Tibial artery (tissue), 4 donors: ENCODE results near the gene DLG2.

Source experiments
- DNase-seq, 2 donors: peaks; one replicate each; pipeline ENCODE4 v3.0.0-alpha.2; 2019
- H3K27ac ChIP-seq, 2 donors: fragments of 200-600 bp; sonication (generic) in 1 of 2; 1 replicate in 1 of 2; 2 replicates in 1 of 2; pipeline ENCODE4 v1.5.1; 2018 to 2019; ENCODE audit warnings: mild to moderate bottlenecking in 1 of 2
- H3K27me3 ChIP-seq, 2 donors: fragments of 200-600 bp; sonication (generic) in 1 of 2; one replicate each; pipeline versions ENCODE4 v1.5.1 to v1.6.0; 2016 to 2019
- H3K36me3 ChIP-seq, 3 donors: fragments of 200-600 bp; sonication (generic) in 2 of 3; one replicate each; pipeline ENCODE4 v1.5.1; 2016 to 2019; ENCODE audit warnings: mild to moderate bottlenecking in 2 of 3
- H3K4me1 ChIP-seq, 4 donors: fragments of 200-600 bp; sonication (generic) in 2 of 4; 1 replicate in 3 of 4; 2 replicates in 1 of 4; pipeline ENCODE4 v1.5.1; 2016 to 2019
- H3K4me3 ChIP-seq, 2 donors: fragments of 200-600 bp; sonication (generic) in 1 of 2; 1 replicate in 1 of 2; 2 replicates in 1 of 2; pipeline ENCODE4 v1.5.1; 2018 to 2019; ENCODE audit warnings: mild to moderate bottlenecking in 2 of 2
- H3K9me3 ChIP-seq, 3 donors: fragments of 200-600 bp; sonication (generic) in 1 of 3; one replicate each; pipeline ENCODE4 v1.5.1; 2016 to 2019
- CTCF ChIP-seq, 2 experiments: fragments of 200-600 bp in 1 of 2; fragments of 450-650 bp in 1 of 2; IDR thresholded peaks; one replicate each; pipeline ENCODE4 v1.5.1; 2017 to 2019; ENCODE audit warnings: antibody characterized with exemption in 2 of 2, mild to moderate bottlenecking in 1 of 2, moderate library complexity in 1 of 2
- intact Hi-C: fragments of 100-400 bp; cut with DNase I; formaldehyde crosslinking; loops from one replicate; pipeline ENCODE4 v1.15.0; 2023; ENCODE audit warnings: low total_unique reads

Gene DLG2

GRCh38 chr11:84381666-84382065, 1245.5 kb downstream of the DLG2 start:
- intact Hi-C loops: no loop called here
- H3K9me3 ChIP-seq: no peaks in the 10 kb centered on the region
- DNase-seq: no peak

GRCh38 chr11:84372381-84372950, 1254.7 kb downstream of the DLG2 start:
- Histone ChIP-seq H3K27ac (no peak overlapping the region), H3K4me3 (no peak overlapping the region), H3K9me3 (no peaks in the 10 kb centered on the region), H3K36me3 (no peaks in the 10 kb centered on the region), H3K27me3 (no peaks in the 10 kb centered on the region), H3K4me1 (no peaks in the 10 kb centered on the region)
- no peak for DNase-seq
- intact Hi-C loops: no loop called here
- no peak for TF ChIP-seq CTCF (IDR thresholded peaks at IDR 0.05)

More at GRCh38 chr11:84381666-84382065, 1245.5 kb downstream of the DLG2 start:
- Histone ChIP-seq H3K27ac (no peak overlapping the region), H3K4me3 (no peak overlapping the region), H3K36me3 (no peaks in the 10 kb centered on the region), H3K4me1 (no peaks in the 10 kb centered on the region), H3K27me3 (no peaks in the 10 kb centered on the region)
- TF ChIP-seq CTCF (IDR thresholded peaks at IDR 0.05): no peak

- TF ChIP-seq CTCF (IDR thresholded peaks at IDR 0.05): no peak
- H3K9me3 ChIP-seq: no peaks in the 10 kb centered on the region
- no peak overlapping the region for H3K4me3 ChIP-seq
- H3K36me3 ChIP-seq: no peaks in the 10 kb centered on the region
- no peaks in the 10 kb centered on the region for H3K27me3 ChIP-seq
- intact Hi-C loops: no loop called here
- H3K27ac ChIP-seq: no peak overlapping the region
- no peak for DNase-seq
- no peaks in the 10 kb centered on the region for H3K4me1 ChIP-seq
Observed at GRCh38 chr11:84358034-84358433, 1269.1 kb downstream of the DLG2 start.

GRCh38 chr11:84355911-84356310, 1271.2 kb downstream of the DLG2 start:
- DNase-seq: no peak
- no peaks in the 10 kb centered on the region for H3K9me3 ChIP-seq
- no peaks in the 10 kb centered on the region for H3K36me3 ChIP-seq
- no peak for TF ChIP-seq CTCF (IDR thresholded peaks at IDR 0.05)
- intact Hi-C loops: no loop called here
- H3K27me3 ChIP-seq: no peaks in the 10 kb centered on the region
- no peaks in the 10 kb centered on the region for H3K4me1 ChIP-seq
- no peak overlapping the region for H3K4me3 ChIP-seq
- no peak overlapping the region for H3K27ac ChIP-seq

GRCh38 chr11:84345597-84345996, 1281.5 kb downstream of the DLG2 start:
- H3K4me1 ChIP-seq: no peaks in the 10 kb centered on the region
- H3K36me3 ChIP-seq: no peaks in the 10 kb centered on the region
- no peaks in the 10 kb centered on the region for H3K9me3 ChIP-seq
- no peak overlapping the region for H3K4me3 ChIP-seq
- intact Hi-C loops: no loop called here
- DNase-seq: no peak
- no peaks in the 10 kb centered on the region for H3K27me3 ChIP-seq
- no peak overlapping the region for H3K27ac ChIP-seq
- TF ChIP-seq CTCF (IDR thresholded peaks at IDR 0.05): no peak

GRCh38 chr11:84345027-84345426, 1282.1 kb downstream of the DLG2 start:
- intact Hi-C loops: no loop called here
- no peak for TF ChIP-seq CTCF (IDR thresholded peaks at IDR 0.05)
- no peaks in the 10 kb centered on the region for H3K4me1 ChIP-seq
- H3K36me3 ChIP-seq: no peaks in the 10 kb centered on the region
- no peak overlapping the region for H3K4me3 ChIP-seq
- no peaks in the 10 kb centered on the region for H3K27me3 ChIP-seq
- no peaks in the 10 kb centered on the region for H3K9me3 ChIP-seq
- no peak for DNase-seq
- no peak overlapping the region for H3K27ac ChIP-seq
